ENCODE measurements around the gene CCDC187. TPM values are rescaled to one million over a fixed set of nuclear protein-coding genes. Genes with fewer than 3 reads are reported as not detected.

Gene CCDC187
- total RNA-seq, 1 donor from 2014 or later, result not detected

DNA sequence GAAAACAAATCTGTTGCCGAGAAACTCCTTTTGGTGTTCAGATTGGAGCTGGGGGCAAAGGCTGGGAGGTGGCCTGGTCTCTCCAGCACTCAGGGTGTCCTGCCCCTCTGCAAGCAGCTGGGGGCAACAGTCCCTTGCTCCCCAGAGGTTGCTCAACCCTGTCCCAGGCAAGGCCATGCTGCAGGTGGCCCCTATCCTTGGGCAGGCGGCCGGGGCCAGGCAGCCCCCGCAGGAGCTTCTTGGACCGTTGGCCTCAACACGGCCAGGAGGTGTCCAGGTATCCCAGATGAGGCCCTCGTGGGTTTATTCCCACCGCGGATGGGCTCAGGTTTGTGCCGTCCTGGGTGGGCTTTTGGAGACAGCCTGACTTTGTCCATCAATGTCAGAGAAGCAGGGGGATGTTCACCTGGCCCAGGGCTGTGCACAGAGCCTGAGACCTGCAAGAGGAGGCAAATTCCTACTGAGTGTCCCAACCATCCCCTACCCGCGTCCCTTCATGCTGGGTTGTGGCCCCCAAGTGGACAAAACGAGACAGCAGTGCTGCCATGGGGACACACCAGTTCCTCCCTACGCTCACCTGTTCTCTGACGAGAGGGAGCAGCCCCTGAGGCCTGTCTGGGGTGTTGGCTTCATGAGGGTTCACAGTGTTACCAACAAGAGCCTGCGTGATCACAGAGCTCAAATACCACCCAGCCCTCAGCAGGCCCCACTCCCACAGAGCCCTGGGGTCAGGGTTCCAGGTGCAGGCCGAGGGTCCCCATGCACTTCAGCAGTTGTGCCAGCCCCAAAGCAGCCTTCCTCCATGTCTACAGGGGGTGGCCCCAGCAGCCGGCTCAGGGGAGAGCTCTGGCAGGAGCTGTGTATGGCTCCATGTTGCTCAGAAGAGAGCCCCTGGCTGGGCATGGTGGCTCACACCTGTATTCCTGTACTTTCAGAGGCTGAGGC lies 9.5 kb upstream of the CCDC187 start:
- intact Hi-C loops (cut with micrococcal nuclease), result no loop called here

DNA sequence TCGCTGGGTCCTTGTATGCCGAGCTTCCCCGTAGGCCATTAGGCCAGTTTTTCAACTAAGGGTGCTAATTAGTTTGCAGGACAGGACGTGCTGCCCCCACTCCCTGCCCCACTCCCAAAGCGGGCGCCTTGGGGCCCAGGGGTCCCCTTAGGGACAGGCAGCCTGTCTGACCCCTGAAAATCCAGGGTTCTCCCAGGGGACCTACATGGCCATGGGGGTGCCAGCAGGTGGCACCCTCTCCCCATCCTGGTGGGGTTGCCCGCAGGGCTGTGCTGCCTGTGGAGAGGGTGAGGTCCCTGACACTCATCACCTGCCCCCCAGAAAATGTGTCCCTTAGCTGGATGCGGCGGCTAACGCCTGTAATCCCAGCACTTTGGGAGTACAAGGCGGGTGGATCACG lies 8.5 kb upstream of the CCDC187 start:
- intact Hi-C loops (cut with micrococcal nuclease), result no loop called here

DNA sequence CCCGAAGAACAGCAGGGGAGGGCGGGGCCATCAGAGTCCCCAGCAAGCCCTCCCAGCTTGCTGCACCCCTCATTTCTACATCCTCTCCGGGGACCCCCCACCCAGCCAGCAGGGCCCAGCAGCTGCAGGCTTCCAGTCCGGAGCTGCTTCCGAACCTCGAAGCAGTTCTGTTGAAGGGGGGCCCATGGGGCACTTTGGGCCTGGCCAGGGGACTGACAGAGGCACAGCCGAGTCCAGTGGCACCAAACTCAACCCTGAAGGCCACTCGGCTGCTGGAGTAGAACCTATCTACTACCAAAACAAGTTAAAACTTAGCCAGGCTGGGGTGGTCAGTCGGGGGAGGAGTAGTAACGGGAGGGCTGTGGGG lies 8.1 kb upstream of the CCDC187 start:
- intact Hi-C loops (cut with micrococcal nuclease), result no loop called here

DNA sequence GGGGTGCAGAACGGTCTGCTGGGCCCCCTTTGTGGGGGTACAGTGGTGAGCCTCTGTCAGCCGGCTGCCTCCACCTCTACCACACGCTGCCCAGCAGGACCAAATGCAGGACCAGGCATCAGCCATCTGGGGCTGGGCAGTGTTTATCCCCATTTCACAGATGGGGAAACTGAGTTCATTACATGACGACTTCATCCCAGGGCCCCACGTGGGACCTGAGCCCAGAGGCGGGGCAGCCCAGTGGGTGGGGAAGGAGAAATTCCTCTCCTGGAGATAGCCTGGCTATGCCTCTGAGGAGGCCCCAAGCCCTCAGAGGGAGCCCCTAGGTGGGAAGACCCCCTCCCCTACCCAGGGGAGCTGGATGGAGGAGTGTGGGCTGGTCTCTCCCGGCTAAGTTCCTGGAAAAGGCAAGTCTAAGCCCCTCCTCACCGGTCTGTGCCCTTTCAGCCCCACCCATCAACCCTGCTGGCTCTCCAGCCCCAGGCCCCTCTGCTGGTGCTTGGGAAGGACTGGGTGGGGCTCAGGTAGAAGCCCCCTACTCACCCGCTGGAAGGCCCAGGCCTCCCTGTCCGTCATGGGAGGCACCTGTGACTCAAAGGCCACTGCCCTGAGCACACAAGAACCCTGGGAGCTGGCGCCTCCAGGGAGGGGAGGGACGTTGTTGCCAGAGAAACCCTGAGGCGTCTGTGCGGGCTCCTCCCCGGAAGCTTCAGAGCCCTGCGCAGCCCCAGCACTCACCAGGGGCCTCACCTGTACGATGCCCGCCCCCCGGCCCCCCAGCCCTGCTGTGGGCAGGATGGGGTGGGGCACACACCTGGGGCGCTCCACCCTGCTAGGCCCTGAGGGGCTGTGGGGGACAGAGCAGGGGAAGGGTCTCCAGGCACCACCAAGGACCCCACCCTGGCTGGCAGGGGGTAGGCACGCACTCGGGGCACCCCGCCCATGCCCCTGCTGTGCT lies 7.4 kb upstream of the CCDC187 start:
- intact Hi-C loops (cut with micrococcal nuclease), result no loop called here

DNA sequence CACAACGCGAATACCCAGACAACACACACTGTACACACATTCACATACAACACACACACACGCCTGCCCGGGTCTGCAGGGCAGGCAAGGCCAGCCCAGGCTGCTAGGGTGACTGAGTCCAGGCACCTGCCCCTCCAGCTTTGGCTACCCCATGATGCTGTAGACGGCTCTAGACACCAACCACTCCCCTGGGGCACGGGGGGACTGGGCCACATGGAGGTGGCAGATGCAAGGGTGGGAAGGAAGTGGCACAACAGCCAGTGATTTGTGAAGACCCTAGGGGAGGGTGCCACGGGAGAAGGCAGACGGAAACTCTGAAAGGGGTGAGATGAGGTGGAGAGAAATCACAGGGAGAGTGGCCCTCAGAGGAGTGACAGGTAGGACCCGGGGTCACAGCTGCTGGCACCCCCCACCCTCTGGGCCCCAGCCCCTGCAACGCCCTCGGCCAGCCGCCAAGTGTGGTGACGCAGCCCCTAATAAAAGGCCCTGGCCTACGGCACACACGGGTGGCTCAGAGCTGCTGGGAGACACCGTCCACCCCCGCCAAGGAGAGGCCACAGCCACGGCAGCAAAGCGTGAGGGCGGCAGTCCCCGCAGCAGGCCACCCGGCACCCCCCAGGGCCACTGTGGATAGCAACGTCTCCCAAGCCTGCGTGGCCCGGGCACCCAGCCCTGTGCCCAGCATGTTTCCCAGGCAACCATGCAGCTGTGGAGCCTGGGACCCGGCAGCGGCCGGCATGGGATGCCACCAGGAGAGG lies 6.6 kb upstream of the CCDC187 start:
- intact Hi-C loops (cut with micrococcal nuclease), result no loop called here

DNA sequence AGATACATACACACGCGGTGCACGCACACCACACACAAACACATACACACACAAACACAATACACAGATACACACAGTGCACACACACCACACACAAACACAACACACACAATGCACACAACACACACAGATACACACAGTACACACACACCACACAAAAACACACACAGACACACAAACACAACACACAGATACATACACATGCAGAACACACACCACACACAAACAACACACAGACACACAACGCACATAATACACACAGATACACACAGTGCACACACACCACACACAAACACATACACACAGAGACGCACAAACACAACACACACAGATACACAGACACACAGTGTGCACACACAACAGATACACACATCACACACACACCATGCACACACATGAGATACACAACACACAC lies 5.9 kb upstream of the CCDC187 start:
- intact Hi-C loops (cut with micrococcal nuclease), result no loop called here

DNA sequence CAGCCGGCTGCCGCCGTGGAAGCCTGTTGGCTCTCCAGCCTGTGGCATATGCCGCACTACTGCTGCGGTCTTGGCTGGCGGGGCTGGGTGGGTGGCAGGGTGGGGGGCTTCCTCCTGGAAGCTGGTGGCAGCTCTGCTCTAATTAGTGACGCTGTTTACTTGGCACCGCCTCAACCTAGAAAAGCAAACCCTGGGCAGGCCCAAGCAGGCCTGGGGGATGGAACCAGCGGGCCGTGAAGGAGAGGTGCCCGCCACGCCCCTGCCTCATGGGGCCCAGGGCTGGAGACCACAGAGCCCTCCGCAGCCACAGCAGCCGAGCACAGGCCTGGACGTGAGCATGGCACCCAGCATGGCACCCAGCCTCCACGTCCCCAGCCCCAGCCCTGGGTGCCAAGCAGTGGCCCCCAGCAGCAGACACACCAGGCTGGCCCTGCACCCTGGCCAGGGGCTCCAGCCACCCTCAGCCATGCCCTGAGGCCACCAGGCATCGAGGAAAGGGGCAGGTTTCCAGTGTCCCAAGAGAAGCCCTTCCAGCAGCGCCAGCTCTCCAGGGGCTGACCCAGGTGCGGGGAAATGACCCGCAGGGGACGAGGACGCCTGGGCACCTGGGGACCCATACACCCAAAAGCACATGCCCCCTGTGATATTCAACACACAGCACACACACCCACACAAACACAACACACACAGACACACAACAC lies 5.4 kb upstream of the CCDC187 start:
- intact Hi-C loops (cut with micrococcal nuclease), result no loop called here

DNA sequence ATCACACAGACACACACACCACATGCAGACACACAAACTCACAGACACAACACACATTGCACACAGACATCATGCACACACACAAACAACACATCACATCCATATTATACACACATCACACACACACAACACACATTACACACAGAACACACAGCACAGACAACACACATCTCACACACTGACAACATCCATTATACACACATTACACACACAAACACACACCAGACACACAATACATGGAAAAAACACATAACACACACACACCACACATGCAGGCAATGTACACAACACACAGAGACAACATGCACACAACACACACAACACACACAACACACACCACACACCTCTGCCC lies 4.8 kb upstream of the CCDC187 start:
- intact Hi-C loops (cut with micrococcal nuclease), result no loop called here

DNA sequence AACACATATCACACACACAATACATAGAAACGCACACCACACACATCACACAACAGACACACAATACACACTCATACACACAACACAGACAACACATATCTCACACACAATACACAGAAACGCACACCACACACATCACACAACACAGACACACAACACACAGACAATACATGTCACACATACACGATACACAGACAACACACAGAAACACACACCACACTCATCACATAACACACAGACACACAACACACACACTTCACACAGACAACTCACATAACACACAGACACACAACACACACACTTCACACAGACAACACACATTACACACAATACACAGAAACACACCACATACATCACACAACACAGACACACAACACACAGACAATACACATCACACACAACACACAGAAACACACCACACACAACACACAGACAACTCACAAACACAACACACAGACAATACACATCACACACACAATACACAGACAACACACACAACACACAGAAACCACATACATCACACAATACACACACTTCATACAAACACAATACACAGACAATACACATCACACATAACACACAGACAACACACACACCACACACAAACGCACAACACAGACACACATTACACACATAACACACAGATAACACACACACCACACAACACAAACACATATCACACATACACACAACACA lies 4.3 kb upstream of the CCDC187 start:
- intact Hi-C loops (cut with micrococcal nuclease), result no loop called here

DNA sequence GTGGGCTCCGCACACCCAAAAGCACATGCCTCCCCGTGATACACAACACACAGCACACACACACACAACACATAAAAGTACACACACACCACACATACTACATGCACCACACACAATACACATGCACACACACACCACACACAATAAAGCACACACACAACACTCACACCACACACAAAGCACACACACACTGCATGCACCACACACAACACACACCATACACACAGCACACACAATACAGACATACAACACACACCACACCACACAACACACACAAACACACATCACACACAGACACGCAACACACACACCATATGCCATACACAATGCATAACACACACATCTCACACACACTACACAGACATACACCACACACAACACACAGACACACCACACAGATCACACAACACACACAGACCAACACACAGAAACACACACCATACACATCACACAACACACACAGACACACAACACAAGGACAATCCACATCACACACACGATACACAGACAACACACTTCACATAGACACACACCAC lies 3.4 kb upstream of the CCDC187 start:
- intact Hi-C loops (cut with micrococcal nuclease), result no loop called here

DNA sequence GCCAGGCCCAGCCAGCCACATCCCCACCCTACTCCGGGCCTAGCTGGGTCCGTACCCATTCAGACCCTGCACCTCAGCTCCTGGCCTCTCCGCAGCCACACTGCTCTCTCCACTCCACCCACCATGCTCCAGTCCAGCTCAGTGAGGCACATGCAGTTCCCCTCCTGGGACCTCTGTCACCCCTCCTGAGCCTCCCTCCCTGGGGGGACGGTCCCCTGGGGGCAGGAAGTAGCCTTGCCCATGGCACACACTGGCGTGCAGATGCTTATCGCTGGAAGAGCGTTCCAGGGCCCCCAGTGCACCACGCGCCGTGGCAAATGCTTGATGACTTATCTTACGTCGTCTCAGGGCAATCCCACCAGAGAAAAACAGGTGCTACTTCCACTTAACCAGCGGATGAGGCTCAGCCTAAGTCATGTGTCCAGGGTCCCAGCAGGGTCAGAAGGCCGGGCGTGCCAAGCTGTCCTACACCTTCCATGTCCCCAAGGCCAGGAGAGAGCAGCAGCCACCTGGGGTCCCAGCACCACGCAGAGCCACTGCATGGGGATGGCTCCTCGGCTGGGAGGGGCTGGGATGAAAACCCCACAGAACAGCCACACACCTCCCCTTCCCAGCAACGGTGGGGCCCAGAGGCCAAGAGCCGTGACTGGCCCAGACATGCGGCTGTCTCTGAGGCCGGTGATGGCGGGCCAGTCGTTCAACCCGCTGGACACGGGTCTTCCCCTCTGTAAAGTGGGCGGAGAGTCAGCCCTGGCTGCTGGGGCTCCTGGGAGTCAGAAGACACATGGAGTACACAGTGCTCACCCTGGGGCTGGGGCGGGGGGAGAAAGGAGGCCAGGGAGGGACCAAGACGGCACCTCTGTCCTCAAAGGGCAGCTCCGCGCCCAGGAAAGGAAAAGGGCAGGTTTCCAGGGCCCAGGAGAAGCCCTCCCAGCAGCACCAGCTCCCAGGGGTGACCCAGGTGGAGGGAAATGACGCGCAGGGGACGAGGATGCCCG lies 2.6 kb upstream of the CCDC187 start:
- intact Hi-C loops (cut with micrococcal nuclease), result no loop called here

DNA sequence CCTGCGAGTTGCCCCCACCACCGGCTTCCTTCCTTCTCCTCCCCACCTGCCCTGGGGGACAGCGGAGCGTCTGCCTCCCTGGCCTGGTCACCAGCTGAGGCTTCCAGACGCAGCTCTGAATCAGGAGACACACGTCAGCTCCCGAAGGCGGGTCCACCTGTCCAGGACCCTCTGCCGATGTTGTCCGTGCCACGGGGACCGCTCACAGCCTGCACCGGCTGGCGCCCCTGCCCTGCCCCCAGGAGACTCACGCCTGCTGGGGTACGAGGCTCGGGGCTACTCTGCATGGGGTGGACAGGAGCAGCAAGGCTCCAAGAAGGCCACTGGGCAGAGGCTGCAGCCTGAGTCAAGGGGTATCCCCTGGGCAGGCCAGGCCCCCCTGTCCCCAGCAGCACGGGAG lies 1.9 kb upstream of the CCDC187 start:
- intact Hi-C loops (cut with micrococcal nuclease), result no loop called here

DNA sequence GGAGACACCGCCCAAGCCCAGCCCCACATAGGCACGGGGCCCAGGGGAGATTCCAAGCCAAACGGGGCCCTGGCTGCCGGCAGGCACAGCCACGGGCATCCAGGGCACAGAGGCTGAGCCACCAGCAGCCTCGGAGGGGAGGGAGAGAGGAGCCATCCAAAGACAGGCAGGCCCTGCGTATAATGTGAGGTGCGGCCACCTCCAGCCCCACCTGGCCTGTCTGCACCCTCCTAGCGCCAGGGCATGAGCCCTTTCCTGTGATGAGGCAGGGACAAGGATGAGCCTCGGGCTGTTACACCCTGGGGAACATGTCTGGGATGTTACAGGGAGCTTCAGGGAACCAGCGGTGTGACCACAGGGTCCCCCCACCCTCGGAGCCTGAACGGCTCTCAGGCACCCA lies 1.1 kb upstream of the CCDC187 start:
- intact Hi-C loops (cut with micrococcal nuclease), result no loop called here

DNA sequence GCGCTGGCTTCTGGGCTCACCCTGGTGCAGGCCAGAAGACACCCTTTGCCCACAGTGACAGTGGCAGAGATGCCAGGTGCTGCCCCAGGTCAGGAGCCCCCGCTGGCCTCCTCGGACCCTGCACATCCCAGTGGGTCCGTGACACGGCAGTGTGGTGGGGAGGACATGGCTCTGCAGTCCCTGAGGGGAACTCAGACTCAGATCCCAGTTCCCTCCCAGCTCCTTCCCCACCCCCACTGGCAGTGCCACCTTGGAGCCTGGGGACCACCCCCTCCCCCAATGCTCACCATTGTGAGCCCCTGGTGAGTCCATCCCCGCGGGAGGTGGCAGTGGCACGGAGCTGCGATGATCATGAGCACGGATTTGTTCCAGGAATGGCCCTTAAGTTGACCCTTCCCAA lies 562 bp upstream of the CCDC187 start:
- intact Hi-C loops (cut with micrococcal nuclease), result no loop called here

DNA sequence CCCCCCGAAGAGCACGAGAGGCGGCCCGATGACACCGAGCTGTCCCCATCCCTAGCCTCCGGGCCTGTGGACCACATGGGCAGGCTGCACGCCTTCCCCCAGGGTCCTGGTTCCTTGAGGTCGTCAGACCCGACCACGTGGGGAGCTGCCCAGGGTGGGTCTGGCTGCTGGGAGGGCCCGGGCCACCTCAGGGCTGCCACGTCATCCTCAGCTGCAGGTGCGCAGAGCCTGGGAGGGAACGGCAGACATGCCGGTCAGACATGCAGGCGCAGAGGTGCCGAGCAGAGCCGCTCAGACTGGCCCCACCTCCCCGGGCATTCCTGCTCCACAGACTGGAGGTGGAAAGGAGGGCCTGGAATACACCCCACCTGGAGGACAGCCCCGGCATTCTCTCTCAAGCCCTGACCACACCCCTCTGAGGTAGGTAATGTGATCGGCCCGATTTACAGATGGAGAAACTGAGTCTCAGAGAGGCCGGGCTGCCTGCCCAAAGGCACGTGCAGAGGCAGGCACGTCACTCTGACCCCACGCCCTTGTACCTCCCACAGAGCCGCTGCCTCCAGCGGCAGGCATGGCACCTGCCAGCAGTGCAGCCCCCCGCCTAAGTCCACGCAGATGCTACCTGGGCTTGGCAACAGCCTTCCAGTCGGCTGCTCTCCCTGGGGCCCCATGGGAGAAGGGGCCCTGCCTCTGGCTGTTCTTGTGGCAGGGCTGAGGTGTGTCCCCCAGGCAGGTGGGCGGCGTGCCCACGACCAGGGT lies 649 bp downstream of the CCDC187 start:
- intact Hi-C loops (cut with micrococcal nuclease), result no loop called here

DNA sequence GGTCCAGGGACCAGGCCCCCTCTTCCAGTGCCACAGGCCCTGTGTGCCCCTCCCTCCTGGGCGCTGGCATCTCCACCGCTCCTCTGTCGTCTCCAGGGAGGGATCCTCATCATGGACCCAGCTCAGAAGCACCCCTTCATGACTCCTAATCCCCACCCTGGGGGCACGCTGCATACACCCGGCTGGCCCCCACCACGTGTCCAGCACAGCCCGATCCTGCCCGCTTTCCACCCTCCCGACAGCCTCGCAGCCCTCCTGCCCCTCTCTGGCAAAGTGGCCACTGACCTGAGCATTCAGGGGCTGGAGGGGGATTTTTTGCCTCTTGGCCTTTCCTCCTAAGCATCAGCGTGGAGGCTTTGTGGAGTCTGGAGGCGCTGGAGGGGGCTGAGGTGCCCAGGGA lies 1.4 kb downstream of the CCDC187 start:
- intact Hi-C loops (cut with micrococcal nuclease), result no loop called here

DNA sequence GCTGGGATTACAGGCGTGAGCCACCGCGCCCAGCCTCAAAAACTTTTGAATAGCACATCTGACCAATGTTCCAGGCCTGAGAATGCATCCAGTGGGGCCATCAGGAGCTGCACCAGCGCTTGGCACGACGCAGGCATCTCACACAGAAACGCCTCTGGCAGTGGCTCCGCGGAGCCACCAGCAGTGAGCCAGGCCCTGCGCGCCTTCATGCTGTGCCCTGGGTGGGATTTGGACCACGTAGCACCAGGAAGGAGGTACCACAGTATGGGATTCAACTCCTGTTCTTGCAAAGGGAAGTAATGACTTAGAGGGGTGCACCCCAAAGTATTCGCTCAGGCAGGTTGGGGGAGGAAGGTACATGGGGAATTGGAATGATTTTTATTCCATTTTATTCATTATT lies 3.0 kb downstream of the CCDC187 start:
- intact Hi-C loops (cut with micrococcal nuclease), result no loop called here

DNA sequence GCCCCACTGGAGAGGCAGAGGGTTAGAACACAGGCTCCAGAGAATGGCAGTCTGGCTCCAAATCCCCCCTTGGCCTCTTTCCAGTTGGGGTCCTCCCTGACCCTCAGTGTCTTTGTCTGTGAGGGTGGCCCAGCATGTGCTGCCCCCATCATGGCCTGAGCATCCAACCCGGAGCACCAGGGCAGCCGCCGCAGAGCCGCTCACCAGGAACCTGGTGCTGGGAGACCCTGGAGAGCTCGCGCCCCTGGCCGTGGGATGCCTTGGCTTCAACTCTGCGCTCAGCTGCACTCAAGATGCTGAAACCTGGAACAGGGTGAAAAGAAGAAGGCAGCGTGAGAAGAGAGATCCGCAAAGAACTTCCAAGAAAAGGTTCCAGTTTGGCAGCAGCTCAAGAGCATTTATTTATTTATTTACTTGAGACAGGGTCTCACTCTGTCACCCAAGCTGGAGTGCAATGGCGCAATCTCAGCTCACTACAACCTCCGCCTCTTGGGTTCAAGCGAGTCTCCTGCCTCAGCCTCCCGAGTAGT lies 3.8 kb downstream of the CCDC187 start:
- intact Hi-C loops (cut with micrococcal nuclease), result no loop called here

All from T-helper 2 cell treated with Interferon-gamma antibody and Interleukin-4, amounts not matched to agents 100 ng/mL and 5 ng/mL, for 36 hours (primary cell).